GM12873 (cell line): ENCODE results near the gene GNAQ.

ENCODE experiments used
- CTCF ChIP-seq: IDR thresholded peaks from 2 replicates; pipeline ENCODE4 v1.5.1; 2012; ENCODE audit warnings: low read depth, mild to moderate bottlenecking, moderate library complexity, low read length, control low read depth; ENCODE audit not compliant: insufficient read depth; ENCODE audit errors: missing control alignments

Gene GNAQ

GRCh38 chr9:77750981-77751340 lies 280.6 kb downstream of the GNAQ start:
- no peak for TF ChIP-seq CTCF

GRCh38 chr9:77750284-77750683 lies 281.3 kb downstream of the GNAQ start:
- TF ChIP-seq CTCF, result no peak

GRCh38 chr9:77748214-77748772 lies 283.3 kb downstream of the GNAQ start:
- TF ChIP-seq CTCF, result no peak

- TF ChIP-seq CTCF, result no peak
These were observed 284.4 kb downstream of the GNAQ start for GRCh38 chr9:77747163-77747562.

- no peak for TF ChIP-seq CTCF
These were observed 286.7 kb downstream of the GNAQ start for GRCh38 chr9:77744841-77745430.

- TF ChIP-seq CTCF, result no peak
These were observed 288.2 kb downstream of the GNAQ start for GRCh38 chr9:77743386-77743785.

GRCh38 chr9:77738932-77739331 lies 292.7 kb downstream of the GNAQ start:
- no peak for TF ChIP-seq CTCF
